Lower lobe of right lung (tissue), 2 donors: ENCODE data around the gene MISP3. TPM values are rescaled to one million over a fixed set of nuclear protein-coding genes. Genes with fewer than 3 reads are reported as not detected.

Experiments
- ATAC-seq, 2 donors: fragments of 200-7000 bp; cut with Tn5 transposase; one replicate each; pipeline ENCODE4 v1.9.1; 2020 to 2022; ENCODE audit warnings: mild to moderate bottlenecking in 2 of 2, moderate library complexity in 2 of 2
- DNase-seq: peaks from one replicate; pipeline ENCODE4 v3.0.0-alpha.2; 2020
- H3K27ac ChIP-seq: fragments of 200-600 bp; one replicate; pipeline ENCODE4 v1.8.0; 2022
- H3K27me3 ChIP-seq: fragments of 200-600 bp; one replicate; pipeline ENCODE4 v1.8.0; 2022; ENCODE audit warnings: low read depth
- H3K36me3 ChIP-seq: fragments of 200-600 bp; one replicate; pipeline ENCODE4 v1.8.0; 2022; ENCODE audit warnings: mild to moderate bottlenecking
- H3K4me1 ChIP-seq: fragments of 200-600 bp; one replicate; pipeline ENCODE4 v1.8.0; 2022
- H3K4me3 ChIP-seq: fragments of 200-600 bp; one replicate; pipeline ENCODE4 v1.8.0; 2022; ENCODE audit warnings: mild to moderate bottlenecking
- H3K9me3 ChIP-seq: fragments of 200-600 bp; one replicate; pipeline ENCODE4 v1.8.0; 2022
- CTCF ChIP-seq: fragments of 200-600 bp; IDR thresholded peaks from one replicate; pipeline ENCODE4 v1.8.0; 2022; ENCODE audit warnings: antibody characterized with exemption, mild to moderate bottlenecking
- intact Hi-C: fragments of 100-400 bp; cut with DNase I; formaldehyde crosslinking; loops from one replicate; pipeline ENCODE4 v1.11.0; 2022
- total RNA-seq: library from RNA; stranded (reverse); fragmentation: NEBNext Ultra II Directional; extraction: Animal tissue kit (Norgen Biotek cat#: 25700); gene quantifications from one replicate; pipeline ENCODE4 v1.2.1, GENCODE V29; 2021
- donor health status: DM: no; HTN: yes; CAD: no; lungs with severe emphysema.

Gene MISP3
- total RNA-seq, 1 donor from 2014 or later: 7.1 TPM

DNA sequence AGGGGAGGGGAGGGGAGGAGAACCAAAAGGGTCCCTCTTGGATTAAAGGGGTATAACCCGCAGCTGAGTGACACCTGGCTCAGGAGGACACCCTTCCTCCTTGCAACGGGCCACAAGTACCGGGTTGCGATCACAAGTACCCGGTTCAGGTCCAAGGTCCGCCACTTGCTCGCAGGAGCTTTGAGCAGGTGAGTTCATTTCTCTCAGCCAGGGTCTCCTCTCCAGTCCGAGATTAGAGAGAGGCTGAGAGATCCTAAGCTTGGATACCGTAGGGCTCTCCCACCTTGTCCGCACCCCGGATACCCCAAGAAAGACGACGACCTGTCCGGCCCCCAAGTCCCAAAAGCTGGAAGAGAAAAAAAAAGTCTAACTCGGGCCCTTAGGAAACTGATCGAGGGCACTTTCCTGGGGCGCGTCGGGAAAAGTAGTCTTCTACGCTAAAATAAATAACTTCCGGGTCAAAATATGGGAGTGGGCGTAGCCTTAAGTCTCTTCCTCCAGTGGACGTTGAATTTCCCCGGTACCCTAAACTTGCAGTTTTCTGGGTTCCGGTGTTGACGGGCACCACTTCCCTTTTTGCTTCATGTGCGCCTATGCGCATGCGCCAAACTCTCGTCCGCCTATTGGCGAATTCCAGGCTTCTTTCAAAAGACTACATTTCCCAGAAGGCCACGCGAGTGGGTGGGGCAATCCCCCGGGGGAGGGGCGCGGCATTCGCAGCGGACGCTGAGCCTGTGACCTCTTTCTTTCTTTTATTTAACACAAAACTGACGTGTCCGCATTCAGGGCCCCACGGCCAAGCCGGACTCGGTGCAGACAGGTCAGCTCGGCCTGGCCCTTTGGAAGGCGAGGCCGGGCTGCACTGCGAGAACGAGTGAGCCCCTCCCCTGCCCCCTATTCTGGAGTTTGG, 8.6 kb downstream of the MISP3 start:
- no peaks in the 10 kb centered on the region for H3K9me3 ChIP-seq
- peak overlapping the region; percentile 91 for H3K27ac ChIP-seq
- no peaks in the 10 kb centered on the region for H3K27me3 ChIP-seq
- peak; percentile 98 for DNase-seq
- peaks cover 24% of the 10 kb centered on the region for H3K4me1 ChIP-seq
- H3K36me3 ChIP-seq: no peaks in the 10 kb centered on the region
- intact Hi-C loops: no loop called here
- peak; percentile 96 to 97 for ATAC-seq
- no peak for TF ChIP-seq CTCF
- peak overlapping the region; percentile 75 for H3K4me3 ChIP-seq

- Histone ChIP-seq H3K27ac (peak overlapping the region; percentile 91), H3K36me3 (no peaks in the 10 kb centered on the region), H3K9me3 (no peaks in the 10 kb centered on the region), H3K27me3 (no peaks in the 10 kb centered on the region), H3K4me3 (peak overlapping the region; percentile 75), H3K4me1 (peaks cover 24% of the 10 kb centered on the region)
- no peak for TF ChIP-seq CTCF
- intact Hi-C loops: no loop called here
- peak; percentile 83 for DNase-seq
- peak; percentile 53 to 54 for ATAC-seq
Observed at GRCh38 chr19:14081797-14082674, 9.4 kb downstream of the MISP3 start.

GRCh38 chr19:14082675-14082960, 10.0 kb downstream of the MISP3 start:
- TF ChIP-seq CTCF: no peak
- no peaks in the 10 kb centered on the region for H3K36me3 ChIP-seq
- ATAC-seq: no peak
- peaks cover 24% of the 10 kb centered on the region for H3K4me1 ChIP-seq
- no peaks in the 10 kb centered on the region for H3K9me3 ChIP-seq
- H3K27ac ChIP-seq: no peak overlapping the region
- DNase-seq: no peak
- no peaks in the 10 kb centered on the region for H3K27me3 ChIP-seq
- intact Hi-C loops: no loop called here
- no peak overlapping the region for H3K4me3 ChIP-seq

DNA sequence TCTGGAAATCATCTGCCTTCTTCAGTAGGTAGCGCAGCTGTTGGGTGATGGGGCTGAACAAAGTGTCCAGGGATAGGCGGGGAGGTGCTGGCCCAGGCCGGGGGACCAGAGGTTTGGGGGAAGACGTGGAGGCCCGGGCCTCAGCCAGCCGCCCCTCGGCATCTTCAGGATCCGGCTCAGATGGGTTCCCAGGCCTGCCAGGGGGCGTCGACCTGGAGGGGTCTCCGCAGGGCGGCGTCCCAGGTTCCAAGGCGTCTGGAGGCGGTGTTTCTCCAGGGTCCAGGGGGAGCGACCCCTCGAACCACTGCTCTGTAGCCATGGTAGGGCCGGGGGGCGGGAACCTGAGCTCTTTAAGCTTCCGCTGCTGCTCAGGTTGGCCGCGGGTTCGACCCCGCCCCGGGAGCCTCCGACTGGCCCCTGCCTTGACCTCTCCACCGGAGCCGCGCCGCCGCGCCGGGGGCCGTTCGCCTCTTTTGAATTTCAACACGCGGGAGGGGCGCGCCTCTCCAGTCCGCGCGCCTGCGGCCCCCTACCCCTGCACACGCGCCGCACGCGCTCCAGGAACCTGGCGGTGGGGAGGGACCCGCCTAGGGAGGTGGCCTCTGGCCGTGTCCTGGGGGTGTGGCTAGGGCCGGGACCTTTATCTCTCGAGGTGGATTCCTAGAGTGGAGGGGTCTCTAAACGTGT, 12.9 kb downstream of the MISP3 start, which contains the start of gene C19orf67:
Gene C19orf67, minus strand, starts transcription at position 475 of the 687 bp plus-strand sequence. Its CDS starts 156 bp downstream, at position 319.
- DNase-seq: no peak
- intact Hi-C loops: no loop called here

More for the DNA sequence above, 12.9 kb downstream of the MISP3 start, which contains the start of gene C19orf67:
- no peak for TF ChIP-seq CTCF
- Histone ChIP-seq H3K27ac (no peak within 1 kb of the TSS), H3K4me1 (peaks cover 25% of the 10 kb centered on the region), H3K9me3 (no peaks in the 10 kb centered on the region), H3K4me3 (no peak within 1 kb of the TSS), H3K36me3 (peaks cover 13% of the 10 kb centered on the region), H3K27me3 (no peaks in the 10 kb centered on the region)
- no peak for ATAC-seq
